Esophagus muscularis mucosa (tissue), 4 donors: ENCODE data around the gene PCSK4. TPM values are rescaled to one million over a fixed set of nuclear protein-coding genes. Genes with fewer than 3 reads are reported as not detected.

Source experiments
- DNase-seq: peaks from one replicate; pipeline ENCODE4 v3.0.0-alpha.2; 2017; ENCODE audit errors: extremely low spot score
- H3K27ac ChIP-seq, 4 donors: fragments of 200-600 bp; sonication (generic); replicated peaks in 1 of 4; 1 replicate in 3 of 4; 2 replicates in 1 of 4; pipeline ENCODE4 v1.5.1; 2016 to 2019; ENCODE audit warnings: mild to moderate bottlenecking in 1 of 4
- H3K27me3 ChIP-seq, 4 donors: fragments of 200-600 bp; sonication (generic); one replicate each; pipeline versions ENCODE4 v1.5.1 to v1.6.0; 2016 to 2019
- H3K36me3 ChIP-seq, 4 donors: fragments of 200-600 bp; sonication (generic); one replicate each; pipeline ENCODE4 v1.5.1; 2016 to 2019
- H3K4me1 ChIP-seq, 4 donors: fragments of 200-600 bp; sonication (generic); one replicate each; pipeline ENCODE4 v1.5.1; 2016 to 2019
- H3K4me3 ChIP-seq, 4 donors: fragments of 200-600 bp; sonication (generic); 1 replicate in 2 of 4; 2 replicates in 2 of 4; pipeline ENCODE4 v1.5.1; 2016 to 2019; ENCODE audit warnings: mild to moderate bottlenecking in 4 of 4, moderate library complexity in 1 of 4
- H3K9me3 ChIP-seq, 4 donors: fragments of 200-600 bp; sonication (generic); 1 replicate in 3 of 4; 2 replicates in 1 of 4; pipeline ENCODE4 v1.5.1; 2016 to 2019
- EP300 ChIP-seq: sonication (generic); formaldehyde crosslinking; IDR thresholded peaks from one replicate; pipeline ENCODE4 v1.6.1; 2017; ENCODE audit warnings: antibody characterized with exemption
- POLR2A ChIP-seq: fragments of 450-650 bp; IDR thresholded peaks from one replicate; pipeline ENCODE4 v1.6.1; 2017; ENCODE audit warnings: antibody characterized with exemption, moderate library complexity, mild to moderate bottlenecking, low read depth
- POLR2AphosphoS5 ChIP-seq, 2 donors: sonication (generic); formaldehyde crosslinking; IDR thresholded peaks; one replicate each; pipeline ENCODE4 v1.6.1; 2017; ENCODE audit warnings: antibody characterized with exemption in 2 of 2
- WGBS: methylation state at CpG from one replicate; pipeline ENCODE4 v1.1.5; 2018; 5-methylcytosine and 5-hydroxymethylcytosine counted together
- intact Hi-C: fragments of 100-400 bp; cut with DNase I; formaldehyde crosslinking; loops from one replicate; pipeline ENCODE4 v1.15.1; 2023
- total RNA-seq, 4 donors: library from RNA; depleted of rRNA; stranded (reverse); fragments of >200 nt; gene quantifications; one replicate each; pipeline versions ENCODE4 v1.1.0 to v1.2.1, GENCODE V29; 2016
- TF ChIP-seq, protein P1 (sequence below), 3 experiments: fragments of 200-600 bp in 2 of 3; fragments of 450-650 bp in 1 of 3; sonication (generic) in 2 of 3; IDR thresholded peaks; one replicate each; pipeline ENCODE4 v1.5.1; 2017 to 2019; ENCODE audit warnings: antibody characterized with exemption in 3 of 3, mild to moderate bottlenecking in 2 of 3, moderate library complexity in 1 of 3

Gene PCSK4
- total RNA-seq, 4 donors from 2014 or later: 1.9 to 5.4 (median 3.3) TPM

DNA sequence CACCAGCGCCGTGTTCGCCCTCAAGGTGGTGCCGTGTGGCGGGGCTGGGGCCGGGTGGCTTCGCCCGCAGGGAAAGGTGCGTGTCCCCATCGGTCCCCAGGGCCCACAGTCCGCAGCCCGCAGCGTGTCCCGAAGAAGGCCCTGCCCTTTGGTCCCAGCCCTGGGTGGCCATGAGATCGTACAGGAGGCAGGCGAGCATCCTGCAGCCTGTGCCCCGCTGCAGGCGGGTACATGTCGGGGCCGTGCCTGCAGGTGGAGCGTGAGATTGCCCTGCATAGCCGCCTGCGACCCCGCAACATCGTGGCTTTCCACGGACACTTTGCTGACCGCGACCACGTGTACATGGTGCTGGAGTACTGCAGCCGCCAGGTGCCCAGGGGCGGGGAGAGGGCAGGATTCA, 35.2 kb upstream of the PCSK4 start:
- Histone ChIP-seq H3K27me3 (peaks cover 0 to 90% (median 30%) of the 10 kb centered on the region in 4 donors), H3K4me1 (peaks cover 9 to 16% (median 13%) of the 10 kb centered on the region in 4 donors), H3K27ac (no peak overlapping the region), H3K36me3 (no peaks in the 10 kb centered on the region), H3K4me3 (no peak overlapping the region), H3K9me3 (no peaks in the 10 kb centered on the region)
- no peak for DNase-seq
- intact Hi-C loops: no loop called here
- 65% methylated on average over 27 of the region's 31 CpGs for WGBS
- TF ChIP-seq, protein P1, sequence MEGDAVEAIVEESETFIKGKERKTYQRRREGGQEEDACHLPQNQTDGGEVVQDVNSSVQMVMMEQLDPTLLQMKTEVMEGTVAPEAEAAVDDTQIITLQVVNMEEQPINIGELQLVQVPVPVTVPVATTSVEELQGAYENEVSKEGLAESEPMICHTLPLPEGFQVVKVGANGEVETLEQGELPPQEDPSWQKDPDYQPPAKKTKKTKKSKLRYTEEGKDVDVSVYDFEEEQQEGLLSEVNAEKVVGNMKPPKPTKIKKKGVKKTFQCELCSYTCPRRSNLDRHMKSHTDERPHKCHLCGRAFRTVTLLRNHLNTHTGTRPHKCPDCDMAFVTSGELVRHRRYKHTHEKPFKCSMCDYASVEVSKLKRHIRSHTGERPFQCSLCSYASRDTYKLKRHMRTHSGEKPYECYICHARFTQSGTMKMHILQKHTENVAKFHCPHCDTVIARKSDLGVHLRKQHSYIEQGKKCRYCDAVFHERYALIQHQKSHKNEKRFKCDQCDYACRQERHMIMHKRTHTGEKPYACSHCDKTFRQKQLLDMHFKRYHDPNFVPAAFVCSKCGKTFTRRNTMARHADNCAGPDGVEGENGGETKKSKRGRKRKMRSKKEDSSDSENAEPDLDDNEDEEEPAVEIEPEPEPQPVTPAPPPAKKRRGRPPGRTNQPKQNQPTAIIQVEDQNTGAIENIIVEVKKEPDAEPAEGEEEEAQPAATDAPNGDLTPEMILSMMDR (IDR thresholded peaks at IDR 0.05): no peak
- TF ChIP-seq EP300 (no peak), POLR2A (no peak), POLR2AphosphoS5 (IDR thresholded peaks at IDR 0.05) (no peak)

DNA sequence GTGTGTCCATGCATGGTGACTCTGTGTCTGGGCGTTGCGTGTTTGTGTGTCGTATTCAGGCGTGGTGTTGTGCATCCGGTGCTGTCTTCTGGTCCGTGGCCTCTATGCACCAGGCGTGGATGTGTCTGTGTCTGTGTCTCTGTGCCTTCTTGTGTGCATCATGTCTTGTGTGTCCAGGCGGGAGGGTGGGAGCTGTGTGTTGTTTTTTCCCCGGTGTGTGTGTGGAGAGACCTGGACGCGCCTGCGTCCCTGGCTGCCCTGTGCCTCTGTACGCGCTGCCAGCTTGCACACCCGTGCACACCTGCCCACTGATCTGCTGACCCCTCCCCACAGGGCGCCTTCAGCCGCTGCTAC, 34.8 kb upstream of the PCSK4 start:
- Histone ChIP-seq H3K27ac (no peak overlapping the region), H3K36me3 (no peaks in the 10 kb centered on the region), H3K27me3 (peaks cover 0 to 90% (median 30%) of the 10 kb centered on the region in 4 donors), H3K4me1 (peaks cover 9 to 16% (median 13%) of the 10 kb centered on the region in 4 donors), H3K4me3 (no peak overlapping the region), H3K9me3 (no peaks in the 10 kb centered on the region)
- TF ChIP-seq POLR2A (no peak), EP300 (no peak), POLR2AphosphoS5 (IDR thresholded peaks at IDR 0.05) (no peak)
- TF ChIP-seq, protein P1 (IDR thresholded peaks at IDR 0.05): no peak
- intact Hi-C loops: no loop called here
- no peak for DNase-seq
- WGBS: 54% methylated on average over 7 of the region's 17 CpGs

DNA sequence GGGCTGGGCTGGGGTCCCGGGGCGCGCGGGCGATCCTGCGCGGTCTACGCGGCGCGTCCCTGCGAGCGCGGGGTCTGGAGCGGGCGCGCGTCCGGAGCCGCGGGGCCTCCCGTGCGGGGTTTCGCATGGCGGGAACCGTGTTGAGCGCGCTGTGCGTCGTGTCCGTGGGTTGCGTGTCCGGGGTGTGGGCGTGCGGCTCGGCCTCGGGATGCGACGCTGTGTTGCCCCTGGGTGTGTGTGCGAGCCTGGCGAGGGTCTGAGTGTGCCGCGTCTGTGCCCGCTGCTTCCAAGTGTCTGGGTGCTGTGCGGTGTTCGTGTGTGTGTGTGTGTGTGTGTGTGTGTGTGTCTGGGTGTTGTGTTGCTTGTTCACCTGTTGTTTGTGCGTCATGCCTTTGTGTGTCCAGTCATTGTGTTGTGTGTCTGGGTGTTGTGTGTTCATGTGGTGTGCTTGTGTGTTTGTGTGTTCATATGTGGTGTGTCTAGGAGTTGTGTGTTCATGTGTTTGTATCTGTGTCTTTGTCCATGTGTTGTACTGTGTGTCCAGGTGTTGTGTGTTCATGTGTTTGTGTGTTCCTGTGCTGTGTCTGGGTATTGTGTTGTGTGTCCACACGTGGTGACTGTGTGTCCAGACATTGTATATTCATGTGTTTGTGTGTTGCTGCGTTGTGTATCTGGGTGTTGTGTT, 34.3 kb upstream of the PCSK4 start:
- no peak overlapping the region for H3K27ac ChIP-seq
- 12% methylated on average over 22 of the region's 49 CpGs for WGBS
- no peak for DNase-seq
- intact Hi-C loops: no loop called here
- peak overlapping the region; percentile 35 to 51 (median 36) for H3K4me3 ChIP-seq
- H3K4me1 ChIP-seq: peaks cover 9 to 16% (median 13%) of the 10 kb centered on the region in 4 donors
- no peaks in the 10 kb centered on the region for H3K36me3 ChIP-seq
- no peaks in the 10 kb centered on the region for H3K9me3 ChIP-seq
- TF ChIP-seq, protein P1 (IDR thresholded peaks at IDR 0.05): no peak
- TF ChIP-seq POLR2AphosphoS5 (IDR thresholded peaks at IDR 0.05) (no peak), EP300 (no peak), POLR2A (no peak)
- H3K27me3 ChIP-seq: peaks cover 0 to 90% (median 30%) of the 10 kb centered on the region in 4 donors

DNA sequence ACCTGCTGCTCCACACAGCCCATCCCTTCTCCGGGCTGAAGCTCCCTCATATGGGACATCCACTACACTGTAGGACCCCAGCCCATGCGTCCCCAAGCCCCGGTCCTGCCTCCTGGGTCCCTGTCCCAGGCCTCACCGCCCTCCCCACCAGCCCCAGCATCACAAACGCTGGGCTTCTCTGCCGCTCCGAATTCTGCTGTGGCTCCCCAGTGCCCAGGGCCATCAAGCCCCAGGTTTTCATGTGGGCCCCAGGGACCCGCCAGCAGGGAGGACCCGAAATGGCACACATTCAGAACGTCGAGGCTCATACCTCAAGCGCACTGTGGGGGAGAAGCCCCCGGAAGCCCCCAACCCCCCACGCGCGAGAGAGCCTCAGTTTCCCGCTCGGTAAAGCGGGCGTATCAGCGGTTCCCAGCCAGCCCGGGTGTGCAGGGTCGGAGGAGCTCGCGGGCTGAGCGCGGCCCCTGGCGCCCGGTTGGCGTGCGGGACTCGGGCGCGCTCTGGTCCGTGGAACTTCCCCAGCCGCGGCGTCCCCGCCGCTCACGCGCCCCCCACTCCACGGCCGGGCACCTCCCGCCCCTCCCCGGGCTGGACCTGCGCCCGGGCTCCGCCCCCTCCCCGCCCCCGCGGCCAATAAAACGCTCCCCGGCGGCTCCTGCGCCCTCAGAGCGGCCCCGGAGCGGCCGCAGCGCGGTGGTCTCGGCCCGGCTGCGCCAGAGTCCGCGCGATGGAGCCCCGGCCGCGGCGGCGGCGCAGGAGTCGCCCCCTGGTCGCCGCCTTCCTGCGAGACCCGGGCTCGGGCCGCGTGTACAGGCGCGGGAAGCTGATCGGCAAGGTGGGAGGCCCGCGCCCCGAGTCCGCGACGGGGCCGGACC, 33.5 kb upstream of the PCSK4 start, which contains the start of gene PLK5:
Gene PLK5, plus strand, starts transcription at position 666 of the 875 bp plus-strand sequence. CDS start 2,920 bp downstream, outside the sequence.
- Histone ChIP-seq H3K4me3 (peak within 1 kb of the TSS; percentile 35 to 51 (median 36)), H3K27ac (no peak within 1 kb of the TSS), H3K36me3 (no peaks in the 10 kb centered on the region), H3K9me3 (no peaks in the 10 kb centered on the region), H3K27me3 (peaks cover 0 to 85% (median 30%) of the 10 kb centered on the region in 4 donors), H3K4me1 (peaks cover 9 to 16% (median 13%) of the 10 kb centered on the region in 4 donors)
- TF ChIP-seq POLR2A (no peak), POLR2AphosphoS5 (IDR thresholded peaks at IDR 0.05) (no peak), EP300 (no peak)
- TF ChIP-seq, protein P1 (IDR thresholded peaks at IDR 0.05): no peak
- intact Hi-C loops: no loop called here
- no peak for DNase-seq
- WGBS: 25% methylated on average over 27 of the region's 92 CpGs
